Activated T-cell treated with anti-CD3 and anti-CD28 coated beads for 4 hours (primary cell): ENCODE measurements around the gene CLDN5.
"Not testable (repeated sequence)": the region's sequence is repeated elsewhere in the genome, so short reads cannot be mapped to it uniquely, and the experiment has no call there.

Experiments used
- DNase-seq: peaks from one replicate; pipeline ENCODE4 v3.0.0-alpha.2; 2020

Gene CLDN5

DNA sequence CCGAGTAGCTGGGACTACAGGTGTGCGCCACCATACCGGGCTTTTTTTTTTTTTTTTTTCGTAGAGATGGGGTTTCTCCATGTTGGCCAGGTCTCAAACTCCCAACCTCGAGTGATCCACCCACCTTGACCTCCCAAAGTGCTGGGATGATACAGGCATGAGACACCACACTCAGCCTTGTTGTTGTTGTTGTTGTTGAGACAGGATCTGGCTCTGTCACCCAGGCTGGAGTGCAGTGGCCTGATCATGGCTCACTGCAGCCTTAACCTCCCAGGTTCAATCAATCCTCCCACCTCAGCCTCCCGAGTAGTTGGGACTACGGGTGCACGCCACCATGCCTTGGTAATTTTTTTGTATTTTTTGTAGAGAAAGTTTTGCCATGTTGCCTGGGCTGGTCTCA lies 23.4 kb upstream of the CLDN5 start:
- DNase-seq = no peak

GRCh38 chr22:19546680-19547079 lies 22.5 kb upstream of the CLDN5 start:
- no peak for DNase-seq

GRCh38 chr22:19545935-19546207 lies 21.7 kb upstream of the CLDN5 start:
- DNase-seq = no peak

- no peak for DNase-seq
These were observed 19.9 kb upstream of the CLDN5 start for GRCh38 chr22:19543970-19544708.

- DNase-seq = no peak
These were observed 16.2 kb upstream of the CLDN5 start for GRCh38 chr22:19540394-19540793.

- no peak for DNase-seq
These were observed 13.8 kb upstream of the CLDN5 start for GRCh38 chr22:19537941-19538488.

- no peak for DNase-seq
These were observed 12.4 kb upstream of the CLDN5 start for GRCh38 chr22:19536564-19536963.

- DNase-seq = no peak
These were observed 10.8 kb upstream of the CLDN5 start for GRCh38 chr22:19535001-19535400.

- no peak for DNase-seq
These were observed 9.6 kb upstream of the CLDN5 start for GRCh38 chr22:19533857-19534256.

- DNase-seq = no peak
These were observed 8.9 kb upstream of the CLDN5 start for GRCh38 chr22:19533049-19533626.

GRCh38 chr22:19531327-19531726 lies 7.1 kb upstream of the CLDN5 start:
- not testable (repeated sequence) for DNase-seq

- no peak for DNase-seq
These were observed 6.5 kb upstream of the CLDN5 start for GRCh38 chr22:19530751-19531150.

DNA sequence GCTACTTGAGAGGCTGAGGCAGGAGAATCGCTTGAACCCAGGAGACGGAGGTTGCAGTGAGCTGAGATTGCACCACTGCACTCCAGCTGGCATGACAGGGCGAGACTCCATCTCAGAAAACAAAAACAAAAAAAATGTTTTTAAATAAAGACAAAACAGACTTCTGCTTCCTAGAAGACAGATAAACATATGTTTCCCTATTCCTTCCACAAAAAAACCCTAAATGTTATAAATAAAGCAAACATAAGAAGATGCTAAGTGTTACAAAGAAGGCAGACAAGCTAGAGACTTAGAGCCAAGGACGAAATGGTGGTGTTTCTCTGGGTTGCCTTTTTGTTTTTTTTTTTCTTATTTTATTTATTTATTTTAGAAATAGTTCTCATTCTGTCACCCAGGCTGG lies 5.6 kb upstream of the CLDN5 start:
- DNase-seq = no peak

GRCh38 chr22:19527861-19528417 lies 3.7 kb upstream of the CLDN5 start:
- DNase-seq = no peak

GRCh38 chr22:19527321-19527721 lies 3.1 kb upstream of the CLDN5 start:
- no peak for DNase-seq

DNA sequence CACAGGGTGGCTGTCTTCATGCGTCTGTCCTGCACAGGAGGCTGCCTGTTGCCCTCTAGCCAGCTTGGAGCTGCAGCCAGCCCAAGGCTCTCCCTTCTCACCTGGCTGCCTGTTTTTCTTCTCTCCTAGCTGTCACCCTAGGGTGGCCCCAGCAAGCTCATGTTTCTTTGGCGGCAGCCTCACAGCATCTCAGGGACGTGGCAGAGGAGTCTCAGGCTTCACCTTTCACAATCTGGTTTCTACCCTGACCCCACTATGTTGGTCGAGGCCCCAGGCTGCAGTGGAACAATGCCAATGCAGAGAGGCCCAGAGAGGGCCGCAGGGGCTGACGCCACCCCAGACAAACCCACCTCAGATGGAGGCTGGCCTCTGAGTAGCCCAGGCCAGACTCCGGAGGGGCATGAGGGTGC lies 2.5 kb upstream of the CLDN5 start:
- no peak for DNase-seq

GRCh38 chr22:19526076-19526701 lies 2.0 kb upstream of the CLDN5 start:
- DNase-seq = no peak

GRCh38 chr22:19525666-19526065 lies 1.5 kb upstream of the CLDN5 start:
- no peak for DNase-seq

- no peak for DNase-seq
These were observed 978 bp upstream of the CLDN5 start for GRCh38 chr22:19525116-19525660.

DNA sequence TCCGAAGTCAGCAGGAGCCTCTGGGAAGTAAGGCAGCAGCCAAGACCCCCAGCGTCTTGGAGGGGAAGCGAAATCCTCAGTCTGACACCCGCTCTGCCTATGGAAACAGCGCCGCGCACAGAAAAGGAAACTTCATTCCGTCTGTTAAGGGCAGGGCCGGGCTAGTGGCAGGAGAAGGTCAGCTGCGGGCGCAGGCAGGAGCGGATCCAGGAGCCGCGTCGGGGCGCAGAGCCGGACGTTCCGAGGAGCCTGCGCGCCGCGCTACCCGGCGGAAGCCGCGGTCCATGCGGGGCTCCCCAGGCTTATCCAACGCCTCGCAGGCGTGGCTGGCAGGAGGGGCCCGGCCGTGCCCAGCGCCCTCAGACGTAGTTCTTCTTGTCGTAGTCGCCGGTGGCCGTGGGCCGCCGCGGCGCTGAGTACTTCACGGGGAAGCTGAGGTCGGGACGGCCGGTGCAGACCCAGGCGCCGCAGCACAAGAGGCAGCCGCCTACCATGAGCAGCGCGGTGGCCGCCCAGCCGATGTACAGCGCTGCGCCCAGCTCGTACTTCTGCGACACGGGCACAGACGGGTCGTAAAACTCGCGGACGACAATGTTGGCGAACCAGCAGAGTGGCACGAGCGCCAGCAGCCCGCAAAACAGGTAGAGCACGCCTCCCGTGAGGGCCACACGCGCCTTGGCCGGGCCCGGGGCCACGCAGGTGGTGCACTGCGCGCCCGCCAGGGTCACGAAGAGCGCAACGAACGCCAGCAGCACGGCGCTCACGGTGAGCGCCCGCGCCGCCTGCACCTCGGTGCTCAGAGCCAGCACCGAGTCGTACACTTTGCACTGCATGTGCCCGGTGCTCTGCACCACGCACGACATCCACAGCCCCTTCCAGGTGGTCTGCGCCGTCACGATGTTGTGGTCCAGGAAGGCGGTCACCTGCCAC lies 705 bp downstream of the CLDN5 start:
- no peak for DNase-seq

DNA sequence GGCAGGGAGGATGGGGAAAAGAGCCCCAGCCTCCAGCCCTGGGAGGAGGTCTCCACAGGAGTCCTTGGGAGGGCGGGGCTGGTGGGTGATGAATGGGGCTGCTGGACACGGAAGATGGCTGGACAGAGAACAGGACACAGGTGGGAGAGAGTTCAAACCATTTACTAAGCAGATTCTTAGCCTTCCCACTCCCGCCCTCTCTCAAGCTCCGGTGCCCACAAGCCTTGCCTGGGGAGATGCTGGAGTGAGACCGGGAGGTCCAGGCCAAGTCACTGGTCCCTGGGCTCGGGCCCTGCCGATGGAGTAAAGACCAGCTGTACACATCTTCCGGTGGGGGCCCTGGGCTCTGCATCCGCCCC lies 1.4 kb downstream of the CLDN5 start:
- DNase-seq = no peak

DNA sequence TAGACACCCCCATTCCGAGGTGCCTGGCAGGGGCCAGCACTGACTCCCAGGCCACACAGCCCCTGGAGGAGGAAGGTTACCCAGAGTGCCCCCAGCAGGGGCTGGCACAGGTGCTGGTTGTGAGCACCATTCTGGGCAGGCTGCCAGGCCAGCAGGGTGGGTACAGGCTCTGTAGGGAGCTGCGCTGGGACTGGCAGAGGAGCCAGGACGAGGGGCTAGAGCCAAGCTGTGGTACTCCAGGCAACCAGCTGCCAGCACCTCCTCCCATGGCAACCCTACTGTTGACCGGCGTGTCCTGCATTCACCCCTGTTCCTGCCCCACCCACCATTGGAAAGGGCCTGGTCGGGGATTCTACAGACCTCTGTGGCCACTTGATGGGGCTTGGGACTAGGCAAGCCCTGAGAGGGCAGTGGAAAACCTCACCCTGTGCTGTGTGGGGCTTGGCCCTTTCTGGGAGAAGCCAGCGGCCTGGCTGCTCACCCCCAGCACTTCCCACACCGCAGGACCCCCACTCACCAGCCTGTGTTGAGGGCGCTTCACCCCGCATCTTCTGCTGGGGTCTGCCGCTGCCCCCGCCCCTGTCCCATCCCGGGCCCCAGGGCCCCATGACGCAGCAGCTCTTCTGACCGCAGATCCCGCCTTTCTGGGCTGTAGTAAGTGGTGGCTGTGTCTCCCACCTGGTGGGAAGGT lies 1.9 kb downstream of the CLDN5 start:
- no peak for DNase-seq
